ENCODE results near the gene MAP2K7.
"Not testable (repeated sequence)": the region's sequence is repeated elsewhere in the genome, so short reads cannot be mapped to it uniquely, and the experiment has no call there.

MAP2K7 gene

DNA sequence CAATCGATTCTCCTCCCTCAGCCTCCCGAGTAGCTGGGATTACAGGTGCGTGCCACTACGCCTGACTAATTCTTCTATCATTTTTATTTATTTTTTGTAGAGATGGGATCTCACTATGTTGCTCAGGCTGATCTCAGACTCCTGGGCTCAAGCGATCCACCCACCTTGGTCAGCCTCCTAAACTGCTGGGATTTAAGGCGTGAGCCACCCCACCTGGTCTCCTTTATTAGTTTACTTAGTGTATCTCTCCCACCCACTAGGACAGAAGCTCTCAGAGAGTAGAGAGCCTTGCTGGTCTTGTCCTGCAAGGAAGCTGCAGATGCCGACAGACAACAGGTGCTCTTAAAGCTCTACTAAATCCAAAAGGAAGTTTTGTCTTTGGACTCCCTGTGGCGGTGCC is 17.9 kb upstream of the MAP2K7 start:
- DNase-seq (ENCODE audit: low read depth) = no peak

DNA sequence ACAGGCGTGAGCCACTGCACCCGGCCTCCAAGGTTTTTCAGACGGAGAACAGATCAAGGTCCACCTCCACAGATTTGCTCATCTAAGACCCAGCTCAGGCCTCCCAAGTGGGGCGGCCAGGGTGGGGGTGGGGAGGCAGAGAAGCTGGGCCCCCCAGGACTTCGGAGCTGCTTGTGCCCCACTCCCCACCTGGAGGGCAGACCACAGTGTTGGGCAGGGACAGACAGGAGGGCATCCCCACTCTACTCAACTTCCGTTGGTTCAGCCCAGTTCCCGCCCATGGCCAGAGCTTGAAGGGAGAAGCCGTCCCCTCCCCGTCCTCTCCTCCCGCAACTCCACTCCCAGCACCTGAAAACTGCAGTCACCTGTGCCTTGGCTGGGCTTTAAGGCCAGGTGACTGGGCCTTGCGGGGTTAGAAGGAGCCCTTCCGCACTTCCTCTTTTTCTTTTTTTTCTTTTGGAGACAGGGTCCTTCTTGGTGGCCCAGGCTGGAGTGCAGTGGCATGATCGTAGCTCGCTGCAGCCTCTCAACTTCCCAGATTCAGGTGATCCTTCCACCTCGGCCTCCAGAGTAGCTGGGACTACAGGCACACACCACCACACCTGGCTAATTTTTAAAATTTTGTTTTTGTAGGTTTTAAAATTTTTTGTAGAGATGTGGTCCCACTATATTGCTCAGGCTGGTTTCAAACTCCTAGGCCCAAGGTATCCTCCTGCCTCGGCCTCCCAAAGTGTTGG is 16.1 kb upstream of the MAP2K7 start:
- no peak for DNase-seq (ENCODE audit: low read depth)

DNA sequence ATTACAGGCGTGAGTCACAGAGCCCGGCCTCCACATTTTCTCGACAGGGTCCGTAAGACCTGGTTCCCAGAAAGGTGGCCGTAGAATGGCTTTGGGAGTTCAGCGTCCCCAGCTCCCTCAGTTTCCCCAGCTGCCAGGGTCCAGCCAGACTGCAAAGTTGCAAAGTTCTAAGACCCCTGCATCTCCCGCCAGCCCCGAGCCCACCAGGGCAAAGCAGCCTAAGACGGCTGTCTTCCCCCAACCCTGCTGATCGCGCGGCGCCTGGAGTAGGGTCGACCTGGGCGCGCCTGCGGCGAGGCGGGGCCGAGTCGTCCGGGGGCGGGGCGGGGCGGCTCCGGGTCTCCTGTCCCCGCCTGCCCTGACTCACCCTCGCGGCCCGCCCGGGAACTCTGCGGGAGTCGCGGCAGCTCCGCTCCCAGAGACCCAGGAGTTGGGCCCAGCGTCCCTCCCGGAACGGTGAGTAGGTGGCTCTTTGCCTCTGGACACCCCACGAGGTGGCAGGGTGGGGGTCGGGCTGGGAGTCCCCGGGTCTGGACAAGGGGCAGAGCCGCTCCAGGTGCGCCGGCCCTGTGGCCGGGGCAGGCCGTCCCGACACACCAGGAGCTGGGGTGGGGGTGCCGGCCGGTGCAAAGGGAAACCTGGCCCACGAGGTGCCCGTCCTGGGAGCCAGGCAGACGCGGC is 15.4 kb upstream of the MAP2K7 start, which contains the start of gene LRRC8E:
LRRC8E (plus strand) TSS at position 366 of the 681 bp plus-strand sequence. CDS start 7,094 bp downstream, outside the sequence.
- DNase-seq (ENCODE audit: low read depth) = peak; percentile 18

DNA sequence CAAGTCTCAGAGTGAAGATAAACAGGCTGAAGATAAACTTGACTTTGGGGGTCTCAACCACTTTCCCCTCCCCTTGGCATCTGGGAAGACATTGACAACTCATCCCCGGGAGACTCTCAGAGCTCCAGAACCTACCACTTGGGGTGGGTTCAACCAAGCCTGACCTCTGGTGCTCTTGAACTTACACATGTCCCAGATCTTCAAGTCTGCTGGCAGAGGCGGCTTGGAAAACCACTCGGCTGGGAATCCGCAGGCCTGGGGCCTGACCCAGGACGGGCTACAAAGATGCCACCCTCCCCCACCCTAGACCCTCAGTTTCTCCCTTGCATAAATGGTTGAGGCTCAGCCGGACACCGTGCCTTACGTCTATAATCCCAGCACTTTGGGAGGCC is 14.9 kb upstream of the MAP2K7 start:
- no peak for DNase-seq (ENCODE audit: low read depth)

DNA sequence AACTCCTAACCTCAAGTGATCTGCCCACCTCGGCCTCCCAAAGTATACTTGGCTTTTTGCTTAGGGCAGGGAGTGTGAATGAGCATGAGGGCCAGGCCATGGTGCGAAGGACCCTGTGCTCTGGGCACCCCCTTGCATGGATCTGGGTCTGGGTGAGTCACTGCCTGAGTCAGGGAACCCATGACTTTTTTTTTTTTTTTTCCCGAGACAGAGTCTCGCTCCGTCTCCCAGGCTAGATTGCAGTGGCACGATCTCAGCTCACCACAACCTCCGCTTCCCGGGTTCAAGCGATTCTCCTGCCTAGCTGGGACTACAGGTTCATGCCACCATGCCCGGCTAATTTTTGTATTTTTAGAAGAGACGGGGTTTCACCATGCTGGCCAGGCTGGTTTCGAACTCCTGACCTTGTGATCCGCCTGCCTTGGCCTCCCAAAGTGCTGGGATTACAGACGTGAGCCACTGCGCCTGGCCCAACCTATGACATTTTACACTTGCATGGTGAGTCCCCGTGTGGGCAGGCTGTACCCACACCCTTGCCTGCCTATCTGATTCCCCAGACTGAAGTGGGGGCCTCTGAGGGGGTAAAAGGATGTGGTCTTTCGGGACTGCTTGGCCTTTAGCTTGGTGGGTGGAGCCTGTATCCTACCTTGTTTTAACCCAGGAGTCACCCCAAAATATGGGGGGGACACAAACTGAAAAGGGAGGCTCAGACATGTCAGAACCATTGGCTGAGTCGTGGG is 10.1 kb upstream of the MAP2K7 start:
- not testable (repeated sequence) for DNase-seq (ENCODE audit: low read depth)

DNA sequence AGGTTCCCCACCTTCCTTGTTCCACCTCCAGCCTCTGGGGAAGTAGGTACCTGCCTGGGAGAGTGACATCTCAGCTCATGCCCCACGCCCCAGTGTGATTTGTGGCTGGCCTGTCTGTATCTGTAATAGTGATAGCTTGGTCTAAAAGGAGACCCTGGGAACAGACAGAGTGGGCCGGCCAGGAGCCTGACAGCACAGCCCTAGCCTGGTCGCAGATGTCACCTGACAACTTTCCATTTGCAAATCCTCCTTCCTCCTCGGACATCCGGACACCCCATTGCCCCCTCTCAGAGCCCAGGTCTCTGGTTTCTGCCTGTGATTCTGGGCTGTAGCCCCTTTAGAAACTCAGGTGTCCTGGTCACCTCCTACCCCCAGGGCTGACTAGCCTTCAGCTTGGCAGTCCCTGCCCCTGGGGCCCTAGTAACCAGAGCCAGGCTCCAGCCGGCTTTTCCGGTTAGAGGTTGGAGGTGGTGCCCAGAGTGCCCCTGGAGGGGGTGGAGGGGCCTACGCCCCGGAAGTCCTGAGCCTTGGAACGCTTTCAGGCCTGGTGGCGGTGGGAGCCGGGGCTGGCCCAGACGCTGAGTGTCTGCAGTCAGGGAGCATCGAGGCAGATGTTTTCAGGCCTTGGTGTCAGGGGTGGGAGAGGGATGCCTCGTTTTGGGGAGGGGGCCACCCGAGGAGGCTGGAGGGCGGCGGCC is 8.9 kb upstream of the MAP2K7 start:
- no peak for DNase-seq (ENCODE audit: low read depth)

DNA sequence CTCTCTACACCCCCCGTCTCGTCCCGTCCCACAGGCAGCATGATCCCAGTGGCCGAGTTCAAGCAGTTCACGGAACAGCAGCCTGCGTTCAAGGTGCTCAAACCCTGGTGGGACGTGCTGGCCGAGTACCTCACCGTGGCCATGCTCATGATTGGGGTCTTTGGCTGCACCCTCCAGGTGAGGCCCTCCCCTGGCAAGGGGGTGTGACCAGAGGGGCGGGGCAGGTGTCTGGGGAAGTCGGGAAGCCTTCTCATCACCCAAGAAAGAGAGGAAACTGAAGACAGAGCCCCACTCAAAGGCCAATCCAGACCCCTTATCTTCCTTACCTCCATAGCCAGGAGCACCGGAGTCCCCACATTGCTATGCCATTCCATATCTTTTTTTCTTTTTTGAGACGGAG is 8.1 kb upstream of the MAP2K7 start:
- no peak for DNase-seq (ENCODE audit: low read depth)

DNA sequence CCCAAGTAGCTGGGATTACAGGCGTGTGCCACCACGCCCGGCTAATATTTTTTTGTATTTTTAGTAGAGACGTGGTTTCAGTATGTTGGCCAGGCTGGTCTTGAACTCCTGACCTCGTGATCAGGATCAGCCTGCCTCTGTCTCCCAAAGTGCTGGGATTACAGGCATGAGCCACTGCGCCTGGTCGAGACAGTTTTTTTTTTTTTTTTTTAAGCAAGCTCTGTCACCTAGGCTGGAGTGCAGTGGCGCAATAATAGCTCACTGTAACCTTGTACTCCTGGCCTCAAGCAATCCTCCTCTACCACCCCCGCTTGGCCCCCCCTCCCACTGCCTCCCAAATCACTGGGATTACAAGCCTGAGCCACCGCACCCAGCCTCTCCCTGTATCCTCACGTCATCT is 6.4 kb upstream of the MAP2K7 start:
- no peak for DNase-seq (ENCODE audit: low read depth)

DNA sequence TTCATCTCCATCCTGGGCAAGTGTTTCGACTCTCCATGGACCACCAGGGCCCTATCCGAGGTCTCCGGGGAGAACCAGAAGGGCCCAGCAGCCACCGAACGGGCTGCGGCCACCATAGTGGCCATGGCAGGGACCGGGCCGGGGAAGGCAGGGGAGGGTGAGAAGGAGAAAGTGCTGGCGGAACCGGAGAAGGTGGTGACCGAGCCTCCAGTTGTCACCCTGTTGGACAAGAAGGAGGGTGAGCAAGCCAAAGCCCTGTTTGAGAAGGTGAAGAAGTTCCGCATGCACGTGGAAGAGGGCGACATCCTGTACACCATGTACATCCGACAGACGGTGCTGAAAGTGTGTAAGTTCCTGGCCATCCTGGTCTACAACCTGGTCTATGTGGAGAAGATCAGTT is 4.7 kb upstream of the MAP2K7 start:
- no peak for DNase-seq (ENCODE audit: low read depth)

DNA sequence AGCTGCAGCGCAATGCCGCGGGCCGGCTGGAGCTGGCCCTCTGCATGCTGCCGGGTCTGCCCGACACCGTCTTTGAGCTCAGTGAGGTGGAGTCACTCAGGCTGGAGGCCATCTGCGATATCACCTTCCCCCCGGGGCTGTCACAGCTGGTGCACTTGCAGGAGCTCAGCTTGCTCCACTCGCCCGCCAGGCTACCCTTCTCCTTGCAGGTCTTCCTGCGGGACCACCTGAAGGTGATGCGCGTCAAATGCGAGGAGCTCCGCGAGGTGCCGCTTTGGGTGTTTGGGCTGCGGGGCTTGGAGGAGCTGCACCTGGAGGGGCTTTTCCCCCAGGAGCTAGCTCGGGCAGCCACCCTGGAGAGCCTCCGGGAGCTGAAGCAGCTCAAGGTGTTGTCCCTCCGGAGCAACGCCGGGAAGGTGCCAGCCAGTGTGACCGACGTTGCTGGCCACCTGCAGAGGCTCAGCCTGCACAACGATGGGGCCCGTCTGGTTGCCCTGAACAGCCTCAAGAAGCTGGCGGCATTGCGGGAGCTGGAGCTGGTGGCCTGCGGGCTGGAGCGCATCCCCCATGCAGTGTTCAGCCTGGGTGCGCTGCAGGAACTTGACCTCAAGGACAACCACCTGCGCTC is 3.8 kb upstream of the MAP2K7 start:
- no peak for DNase-seq (ENCODE audit: low read depth)

DNA sequence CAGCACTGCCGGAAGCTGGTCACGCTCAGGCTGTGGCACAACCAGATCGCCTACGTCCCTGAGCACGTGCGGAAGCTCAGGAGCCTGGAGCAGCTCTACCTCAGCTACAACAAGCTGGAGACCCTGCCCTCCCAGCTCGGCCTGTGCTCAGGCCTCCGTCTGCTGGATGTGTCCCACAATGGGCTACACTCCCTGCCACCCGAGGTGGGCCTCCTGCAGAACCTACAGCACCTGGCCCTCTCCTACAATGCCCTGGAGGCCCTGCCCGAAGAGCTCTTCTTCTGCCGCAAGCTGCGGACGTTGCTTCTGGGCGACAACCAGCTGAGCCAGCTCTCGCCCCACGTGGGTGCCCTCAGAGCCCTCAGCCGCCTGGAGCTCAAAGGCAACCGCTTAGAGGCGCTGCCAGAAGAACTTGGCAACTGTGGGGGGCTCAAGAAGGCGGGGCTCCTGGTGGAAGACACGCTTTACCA is 3.2 kb upstream of the MAP2K7 start:
- DNase-seq (ENCODE audit: low read depth) = no peak

DNA sequence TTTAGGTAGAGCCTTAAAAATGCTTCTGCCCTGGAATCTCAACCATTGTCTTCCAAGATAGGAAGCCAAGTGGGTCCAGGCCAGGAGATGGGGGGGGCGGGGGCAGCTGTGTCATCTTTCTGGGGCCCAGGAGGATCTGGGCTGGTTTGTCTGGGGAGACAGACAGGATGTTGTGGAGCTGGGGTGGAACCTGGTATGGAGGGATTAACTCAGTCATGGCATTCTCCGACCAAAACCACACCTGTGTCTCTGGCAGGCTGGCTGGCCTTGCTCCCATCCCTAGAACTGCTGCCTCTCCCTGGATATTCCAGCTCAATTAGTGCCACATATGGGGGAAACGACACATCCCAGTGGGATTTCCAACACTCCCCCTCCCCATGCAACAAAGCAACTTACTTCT is 2.7 kb upstream of the MAP2K7 start:
- DNase-seq (ENCODE audit: low read depth) = no peak

DNA sequence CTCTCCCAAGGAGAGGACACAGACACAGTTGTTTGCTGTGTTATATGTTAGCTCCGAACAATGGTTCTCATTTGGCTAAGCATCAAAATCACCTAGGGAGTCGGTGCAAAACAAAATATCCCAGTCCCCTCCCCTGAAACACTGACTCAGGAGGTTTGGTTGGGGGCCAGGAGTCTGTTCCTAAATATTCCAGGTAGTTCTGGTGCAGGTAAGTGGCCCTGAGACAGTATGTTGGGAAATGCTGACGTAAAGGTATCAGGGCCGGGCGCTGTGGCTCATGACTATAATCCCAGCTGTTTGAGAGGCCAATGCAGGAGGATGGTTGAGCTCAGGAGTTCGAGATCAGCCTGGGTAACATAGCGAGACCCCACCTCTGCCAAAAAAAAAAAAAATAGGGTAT is 2.3 kb upstream of the MAP2K7 start:
- no peak for DNase-seq (ENCODE audit: low read depth)

DNA sequence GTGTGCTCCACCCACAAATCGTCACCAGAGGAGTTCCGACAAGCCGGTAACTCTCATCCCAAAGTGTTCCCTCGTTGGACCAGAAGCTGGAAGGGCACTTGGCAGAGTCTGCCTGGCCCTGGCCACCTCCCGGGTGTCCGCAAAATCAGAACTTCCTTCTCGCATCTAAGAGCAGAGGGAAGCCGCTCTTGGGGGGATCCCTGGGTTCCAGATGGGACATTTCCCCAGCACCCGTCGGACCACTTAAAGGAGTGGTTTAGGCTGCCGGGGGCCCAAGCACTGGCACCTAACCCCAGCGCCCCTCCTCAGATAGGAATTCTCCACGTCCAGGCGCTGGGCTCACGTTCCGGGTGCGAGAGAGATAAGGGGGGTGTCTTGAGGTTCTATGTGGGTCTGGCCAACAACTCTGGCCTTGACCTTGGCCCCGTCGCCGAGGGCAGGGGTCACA is 857 bp upstream of the MAP2K7 start:
- DNase-seq (ENCODE audit: low read depth) = no peak

DNA sequence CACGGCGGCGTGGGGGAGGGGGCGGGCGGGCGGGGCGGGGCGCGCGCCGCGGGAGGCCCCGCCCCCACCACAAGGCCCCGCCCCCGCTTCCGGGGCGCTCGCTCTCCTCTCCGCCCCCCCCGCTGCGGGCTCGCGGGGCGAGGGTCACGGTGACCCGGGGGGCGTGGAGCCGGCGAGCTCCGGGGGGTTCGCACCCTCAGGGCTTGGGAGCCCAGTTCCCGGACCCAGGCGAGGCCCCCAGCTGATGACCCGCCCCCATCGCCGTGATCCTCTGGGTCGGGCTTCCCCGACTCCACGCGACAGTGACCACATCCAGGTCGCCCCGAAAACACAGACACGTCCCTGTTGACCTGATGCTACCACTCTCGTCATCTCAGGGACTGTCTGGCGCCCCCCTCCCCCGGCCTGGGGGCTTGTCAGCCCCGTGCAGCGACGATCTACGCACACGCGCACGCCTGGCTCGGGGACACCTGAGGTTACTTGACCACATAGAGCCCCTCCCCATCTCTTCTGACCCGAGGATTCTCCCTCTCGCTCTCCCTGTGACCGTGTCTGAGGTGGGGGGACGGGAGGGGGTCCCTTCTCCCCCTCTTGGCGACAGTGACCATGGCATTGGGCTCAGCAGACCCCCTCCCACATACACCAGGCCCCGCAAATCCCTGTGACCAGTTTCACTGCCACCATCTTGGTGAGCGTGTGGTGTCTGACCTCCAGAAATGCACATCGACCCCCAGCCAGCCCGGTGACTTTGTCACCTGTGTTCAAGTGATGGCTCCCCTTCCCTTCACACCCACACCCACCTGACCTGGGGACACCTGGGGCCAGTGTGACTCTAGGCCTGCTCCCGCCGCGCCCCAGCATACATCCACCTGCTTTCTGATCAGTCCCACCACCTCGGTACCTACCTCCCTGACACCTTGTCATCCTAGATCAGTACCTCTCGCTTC is 670 bp downstream of the MAP2K7 start:
- peak; percentile 38 for DNase-seq (ENCODE audit: low read depth)

DNA sequence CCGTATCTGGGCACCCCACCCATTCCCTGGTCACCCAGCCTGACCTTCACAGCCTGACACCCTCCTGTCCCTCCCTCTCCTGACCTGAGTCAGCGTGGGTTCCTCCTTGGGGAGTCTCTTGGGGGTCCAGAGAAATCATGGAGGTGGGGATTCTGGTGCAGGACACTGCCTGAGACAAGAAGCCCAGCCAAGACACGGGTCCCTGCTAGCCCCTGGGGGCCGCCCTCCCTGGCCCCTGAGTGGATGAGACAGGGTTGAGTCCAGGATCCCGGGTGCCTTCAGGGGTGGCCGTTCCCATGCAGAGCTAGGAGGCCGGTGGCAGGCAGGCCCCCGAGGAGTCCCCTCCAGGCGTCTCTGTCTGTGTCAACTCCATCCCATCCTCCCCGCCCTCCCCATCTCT is 1.6 kb downstream of the MAP2K7 start:
- no peak for DNase-seq (ENCODE audit: low read depth)

DNA sequence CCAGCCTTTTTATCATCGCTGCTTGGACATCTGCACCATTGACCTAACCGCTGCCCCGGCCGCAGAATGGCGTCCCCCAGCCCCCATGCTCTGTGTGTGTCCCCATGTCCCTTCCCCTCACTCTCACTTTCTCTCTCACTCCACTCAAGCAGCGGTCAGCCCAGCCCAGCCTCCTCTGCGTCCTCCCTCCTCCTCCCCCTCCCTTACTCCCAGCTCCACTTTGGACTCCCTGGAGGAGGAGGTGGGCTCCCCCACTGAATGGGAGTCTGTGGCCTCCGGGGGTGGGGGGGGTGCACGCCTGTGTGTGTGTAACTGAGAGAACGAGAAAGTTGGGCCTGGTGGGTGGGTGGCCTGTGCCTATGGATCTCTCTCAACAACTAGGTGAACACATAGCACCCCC is 2.2 kb downstream of the MAP2K7 start:
- no peak for DNase-seq (ENCODE audit: low read depth)

DNA sequence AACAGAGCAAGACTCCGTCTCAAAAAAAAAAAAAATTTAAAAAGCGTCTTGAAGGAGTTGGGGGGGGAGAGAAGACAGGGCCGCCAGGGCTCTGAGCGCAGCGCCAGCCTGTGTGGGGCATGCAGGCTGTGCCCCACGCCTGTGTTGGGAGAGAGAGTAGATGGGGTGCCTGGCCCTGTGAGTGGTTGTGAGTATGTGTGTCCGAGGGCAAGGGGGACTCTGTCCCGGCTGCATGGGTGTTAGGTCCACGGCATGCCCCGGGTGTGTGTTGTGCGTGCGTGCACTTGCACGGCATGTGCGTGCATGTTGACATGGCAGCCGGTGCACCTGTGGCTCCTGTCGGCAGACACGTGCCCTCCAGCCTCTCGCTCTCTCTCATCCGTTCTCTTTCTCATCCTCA is 3.4 kb downstream of the MAP2K7 start:
- no peak for DNase-seq (ENCODE audit: low read depth)

DNA sequence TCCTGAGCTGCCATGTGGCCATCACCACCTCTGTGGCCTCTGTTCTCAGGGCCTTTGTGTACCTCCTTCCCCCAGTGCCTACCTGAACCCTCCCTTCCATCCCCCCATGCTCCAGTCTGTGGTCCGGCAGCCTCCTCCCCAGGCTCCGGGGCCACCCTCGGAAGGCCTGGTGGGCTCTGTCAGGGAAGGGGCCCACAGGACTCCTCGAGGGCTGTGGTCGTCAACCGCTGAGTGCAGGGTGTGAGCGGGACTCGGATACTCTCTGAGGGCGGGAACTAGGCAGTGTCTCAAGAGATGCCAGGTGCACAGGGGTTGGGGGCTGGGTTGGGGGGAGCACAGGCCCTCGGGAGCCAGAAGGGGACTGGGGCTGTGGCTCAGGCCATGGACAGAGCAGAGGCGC is 3.9 kb downstream of the MAP2K7 start:
- DNase-seq (ENCODE audit: low read depth) = no peak

DNA sequence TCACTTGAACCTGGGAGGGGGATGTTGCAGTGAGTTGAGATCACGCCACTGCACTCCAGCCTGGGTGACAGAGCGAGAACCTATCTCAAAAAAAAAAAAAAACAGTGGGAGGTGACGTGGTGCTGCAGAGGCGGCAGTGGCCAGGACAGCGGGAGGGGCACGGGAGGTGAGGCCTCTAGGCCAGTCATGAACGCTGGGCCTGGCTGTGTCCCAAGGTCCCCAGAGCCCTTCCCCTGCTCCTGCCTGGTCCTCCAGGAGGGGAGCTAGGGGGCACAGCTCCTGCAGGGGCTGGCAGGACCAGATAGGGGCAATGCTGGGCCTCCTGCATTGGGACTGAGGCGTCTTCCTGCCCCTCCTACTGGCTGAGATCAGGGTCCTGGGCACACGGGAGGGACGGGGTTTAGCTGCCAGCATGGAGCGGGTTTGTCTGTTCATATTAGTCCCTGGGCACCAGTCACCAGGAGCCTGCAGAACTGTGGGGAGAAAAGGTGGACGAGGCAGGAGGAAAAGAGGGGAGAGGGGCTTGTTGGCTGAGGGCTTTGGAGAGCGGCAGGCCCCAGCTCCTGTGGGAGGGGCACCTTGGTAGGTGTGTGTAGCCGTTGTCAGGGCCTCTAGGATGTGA is 4.5 kb downstream of the MAP2K7 start:
- no peak for DNase-seq (ENCODE audit: low read depth)
